Activated T-cell treated with anti-CD3 and anti-CD28 coated beads, Interleukin-2, amount 50 U/mL, for 4 hours (primary cell): ENCODE results near the gene GATAD2A. TPM values are rescaled to one million over a fixed set of nuclear protein-coding genes. Genes with fewer than 3 reads are reported as not detected.
"Not testable (repeated sequence)": the region's sequence is repeated elsewhere in the genome, so short reads cannot be mapped to it uniquely, and the experiment has no call there.

Source experiments
- ATAC-seq, 2 donors: fragments of 200-7000 bp; cut with Tn5 transposase; one replicate each; pipeline ENCODE4 v1.10.0; 2021
- DNase-seq: peaks from one replicate; pipeline ENCODE4 v3.0.0-alpha.2; 2020
- H3K27me3 Mint-ChIP-seq: one replicate; pipeline ENCODE4 v1.8.0; 2021; ENCODE audit warnings: low read depth, mixed read lengths
- H3K36me3 Mint-ChIP-seq: one replicate; pipeline ENCODE4 v1.8.0; 2022; ENCODE audit warnings: mixed read lengths; ENCODE audit not compliant: insufficient read depth
- H3K4me1 Mint-ChIP-seq: one replicate; pipeline ENCODE4 v1.8.0; 2021; ENCODE audit warnings: low read depth, mixed read lengths
- H3K4me3 Mint-ChIP-seq: one replicate; pipeline ENCODE4 v1.8.0; 2021; ENCODE audit warnings: mild to moderate bottlenecking, moderate library complexity, mixed read lengths
- H3K9me3 Mint-ChIP-seq: one replicate; pipeline ENCODE4 v1.8.0; 2021; ENCODE audit warnings: mixed read lengths
- total RNA-seq, 3 donors: library from RNA; stranded (reverse); gene quantifications; one replicate each; pipeline ENCODE4 v1.2.1, GENCODE V29; 2021

GATAD2A gene
- 100 to 1,000 TPM; 187 to 240 (median 205) TPM for total RNA-seq

DNA sequence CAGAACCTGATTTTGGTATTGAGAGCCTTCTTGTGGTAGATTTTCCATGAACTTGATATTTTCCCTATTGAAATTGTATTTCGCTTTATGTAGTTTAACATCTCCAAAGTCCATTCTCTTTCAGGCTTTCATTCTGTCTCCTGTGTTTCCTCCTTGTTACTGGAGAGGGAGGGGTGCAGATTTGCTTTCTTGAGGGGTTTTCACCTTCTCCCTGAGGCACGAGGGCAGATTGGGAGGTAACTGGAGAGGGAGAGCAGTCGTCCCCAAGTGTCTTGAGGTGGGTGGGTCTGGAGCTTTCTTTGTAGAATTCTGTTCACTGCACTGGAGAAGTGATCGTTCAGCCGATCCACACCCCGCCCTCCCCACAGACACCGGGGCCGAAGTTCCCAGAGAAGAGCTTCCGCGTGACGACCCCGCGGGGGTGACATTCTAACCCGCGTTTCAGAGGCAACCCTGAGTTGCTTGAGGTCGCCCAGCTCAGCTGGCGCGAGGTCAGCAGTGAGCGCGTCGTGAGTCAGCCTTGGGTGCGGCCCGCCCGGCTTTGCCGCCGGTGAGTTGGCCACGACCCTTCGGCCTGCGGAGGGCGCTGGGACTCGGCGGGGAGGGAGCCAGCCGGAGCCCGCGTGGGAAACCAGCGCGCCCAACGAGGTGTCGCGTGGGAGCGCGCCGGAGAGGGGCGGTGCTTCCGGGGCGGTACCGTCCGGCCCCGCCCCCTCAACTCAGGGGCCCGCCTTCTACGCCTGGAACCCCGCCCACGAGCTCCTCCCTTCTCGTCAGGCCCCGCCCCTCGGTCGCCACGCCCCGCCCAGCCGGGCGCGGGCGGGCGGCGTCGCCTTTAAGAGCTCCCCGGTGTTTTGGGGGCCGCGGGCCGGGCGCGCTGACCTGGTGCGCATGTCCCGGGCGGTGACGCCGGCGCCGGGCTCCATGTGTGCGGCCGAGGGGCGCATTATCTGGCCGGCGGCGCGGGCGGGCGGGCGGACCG is at the start of gene GATAD2A:
Gene GATAD2A (plus strand): TSS at position 797 of the 982 bp plus-strand sequence. CDS start 59,671 bp downstream, outside the sequence.
- Mint-ChIP-seq H3K36me3 (no peaks in the 10 kb centered on the region), H3K4me1 (peaks cover 61% of the 10 kb centered on the region), H3K9me3 (no peaks in the 10 kb centered on the region), H3K4me3 (peak within 1 kb of the TSS; percentile 98), H3K27me3 (no peaks in the 10 kb centered on the region)
- DNase-seq (peak; percentile 92), ATAC-seq (peak; percentile 75 to 80)

DNA sequence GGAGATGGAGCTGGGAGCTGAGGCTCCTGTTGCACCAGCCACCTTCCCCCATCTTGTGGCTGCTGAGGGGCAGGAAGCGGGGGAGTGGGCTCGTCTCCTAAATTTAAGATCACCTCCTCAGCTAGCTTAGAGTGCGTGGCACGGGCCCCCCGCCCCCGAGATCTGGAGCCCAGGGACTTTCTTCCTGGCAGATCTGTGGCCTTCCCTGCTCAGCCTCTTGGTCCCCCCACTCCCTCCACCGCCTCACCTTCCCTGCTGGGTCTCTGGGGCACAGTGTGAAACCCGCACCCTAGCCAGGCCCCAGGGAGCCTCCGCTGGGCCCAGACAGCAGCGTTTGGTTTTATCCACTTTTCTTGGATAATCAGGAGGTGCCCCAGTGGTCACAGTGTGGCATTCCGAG is 49.0 kb upstream of the GATAD2A start:
- ATAC-seq (no peak), DNase-seq (no peak)
- peaks cover 12% of the 10 kb centered on the region for H3K36me3 Mint-ChIP-seq
- H3K9me3 Mint-ChIP-seq: no peaks in the 10 kb centered on the region
- H3K4me3 Mint-ChIP-seq: no peak overlapping the region
- peaks cover 21% of the 10 kb centered on the region for H3K4me1 Mint-ChIP-seq
- H3K27me3 Mint-ChIP-seq: no peaks in the 10 kb centered on the region

DNA sequence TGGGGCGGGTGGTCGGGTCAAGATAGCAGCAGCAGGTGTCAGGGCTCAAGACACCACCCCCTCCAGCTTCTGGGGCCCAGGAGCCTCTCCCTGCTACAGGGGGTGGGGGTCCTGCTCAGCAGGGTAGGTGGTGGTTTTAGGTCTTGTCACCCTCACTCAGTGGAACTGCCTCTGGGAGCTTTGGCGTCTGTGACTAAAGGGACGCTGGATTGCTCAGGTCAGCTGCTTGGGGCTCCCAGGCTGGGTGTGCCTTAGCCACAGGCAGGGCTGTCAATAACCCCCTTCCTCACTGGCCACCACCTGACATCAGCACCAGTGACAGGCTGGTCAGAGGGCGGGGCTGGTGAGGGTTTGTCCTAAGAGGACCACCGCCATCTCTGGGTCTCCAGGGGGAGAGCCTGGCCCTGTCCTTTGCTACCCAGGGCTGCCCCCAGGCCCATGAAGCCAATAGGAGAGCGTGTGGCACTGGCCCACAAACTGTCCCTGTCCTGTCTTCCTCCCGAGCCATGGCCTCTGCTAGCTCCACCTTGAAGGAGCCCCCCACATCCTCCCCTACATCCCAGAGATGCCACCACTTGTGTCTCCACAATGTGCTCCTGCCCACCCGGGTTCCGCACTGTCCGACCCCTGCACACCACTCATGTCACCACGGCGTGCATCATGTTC is 48.4 kb upstream of the GATAD2A start:
- ATAC-seq (no peak), DNase-seq (no peak)
- Mint-ChIP-seq H3K4me1 (peaks cover 23% of the 10 kb centered on the region), H3K9me3 (no peaks in the 10 kb centered on the region), H3K4me3 (no peak overlapping the region), H3K36me3 (peaks cover 10% of the 10 kb centered on the region), H3K27me3 (no peaks in the 10 kb centered on the region)

- Mint-ChIP-seq H3K9me3 (no peaks in the 10 kb centered on the region), H3K4me3 (peak overlapping the region; percentile 8), H3K27me3 (no peaks in the 10 kb centered on the region), H3K36me3 (peaks cover 5% of the 10 kb centered on the region), H3K4me1 (peaks cover 35% of the 10 kb centered on the region)
- DNase-seq (peak; percentile 58), ATAC-seq (peak; percentile 81 to 85)
Observed at GRCh38 chr19:19361075-19361594, 44.3 kb upstream of the GATAD2A start.

DNA sequence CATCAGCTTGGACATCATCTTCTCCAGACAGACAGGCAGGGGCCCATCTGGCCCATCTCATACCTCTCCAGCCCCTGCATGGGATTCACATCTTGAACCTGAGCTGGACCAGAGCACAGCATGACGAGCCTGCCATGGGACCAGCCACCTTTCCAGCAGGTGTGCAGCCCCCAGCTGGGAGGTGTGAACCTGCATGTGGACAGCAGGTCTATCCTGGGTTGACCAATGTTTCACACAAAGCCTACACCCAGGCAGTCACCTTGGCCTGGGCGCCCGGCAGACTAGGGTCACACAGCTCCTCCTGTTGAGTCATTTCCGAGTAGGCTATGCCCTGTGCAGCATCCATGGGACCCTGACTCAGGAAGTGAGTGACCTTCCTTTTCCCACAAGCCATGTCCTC is 43.4 kb upstream of the GATAD2A start:
- no peak overlapping the region for H3K4me3 Mint-ChIP-seq
- no peak for ATAC-seq

GRCh38 chr19:19366434-19367396 is 38.8 kb upstream of the GATAD2A start:
- no peak overlapping the region for H3K4me3 Mint-ChIP-seq
- peak; percentile 66 for DNase-seq
- no peaks in the 10 kb centered on the region for H3K36me3 Mint-ChIP-seq
- no peaks in the 10 kb centered on the region for H3K9me3 Mint-ChIP-seq
- H3K27me3 Mint-ChIP-seq: no peaks in the 10 kb centered on the region
- peak; percentile 92 to 94 for ATAC-seq
- H3K4me1 Mint-ChIP-seq: peaks cover 19% of the 10 kb centered on the region

More for the DNA sequence above, 43.4 kb upstream of the GATAD2A start:
- Mint-ChIP-seq H3K27me3 (no peaks in the 10 kb centered on the region), H3K9me3 (no peaks in the 10 kb centered on the region), H3K36me3 (peaks cover 5% of the 10 kb centered on the region), H3K4me1 (peaks cover 40% of the 10 kb centered on the region)
- no peak for DNase-seq

DNA sequence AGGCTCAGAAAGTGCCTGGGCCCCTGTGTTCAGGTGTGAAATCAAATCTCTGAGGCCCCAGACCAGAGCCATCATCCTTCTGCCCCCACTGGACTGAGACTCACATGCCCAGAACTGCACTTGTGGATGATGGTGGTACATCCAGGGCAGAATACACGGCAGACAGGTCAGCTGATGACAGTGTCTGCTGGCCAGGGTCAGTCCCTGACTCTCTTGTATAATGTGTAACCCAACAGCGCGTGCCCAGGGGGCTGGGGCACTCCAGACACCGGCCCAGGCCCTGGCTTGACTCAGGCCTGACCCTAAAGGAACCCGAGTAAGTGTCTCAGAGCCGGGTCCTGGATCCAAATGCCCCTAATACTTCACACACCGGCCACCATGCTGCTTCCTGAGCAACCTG is 37.4 kb upstream of the GATAD2A start:
- peaks cover 20% of the 10 kb centered on the region for H3K4me1 Mint-ChIP-seq
- no peaks in the 10 kb centered on the region for H3K36me3 Mint-ChIP-seq
- no peak for DNase-seq
- no peaks in the 10 kb centered on the region for H3K27me3 Mint-ChIP-seq
- no peaks in the 10 kb centered on the region for H3K9me3 Mint-ChIP-seq
- ATAC-seq: no peak
- H3K4me3 Mint-ChIP-seq: no peak overlapping the region

DNA sequence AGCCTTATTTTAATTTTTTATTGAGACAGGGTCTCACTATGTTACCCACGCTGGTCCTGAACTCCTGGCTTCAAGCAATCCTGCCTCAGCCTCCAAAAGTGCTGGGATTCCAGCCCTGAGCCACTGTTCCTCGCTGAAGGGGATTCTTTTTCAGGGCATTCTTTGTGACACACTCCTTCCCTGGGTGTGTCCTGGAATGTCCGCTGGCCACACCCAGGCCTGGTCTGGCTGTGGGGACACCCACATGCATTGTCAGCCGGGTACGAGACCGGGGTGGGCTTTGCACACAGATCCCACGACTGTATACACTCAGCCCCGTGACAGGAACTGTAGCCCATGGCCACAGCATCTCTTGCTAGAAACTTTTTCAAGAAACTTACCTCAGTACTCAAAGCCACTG is 34.4 kb upstream of the GATAD2A start:
- Mint-ChIP-seq H3K9me3 (no peaks in the 10 kb centered on the region), H3K4me1 (peaks cover 11% of the 10 kb centered on the region), H3K27me3 (no peaks in the 10 kb centered on the region), H3K36me3 (no peaks in the 10 kb centered on the region), H3K4me3 (no peak overlapping the region)
- DNase-seq: no peak
- ATAC-seq: no peak

DNA sequence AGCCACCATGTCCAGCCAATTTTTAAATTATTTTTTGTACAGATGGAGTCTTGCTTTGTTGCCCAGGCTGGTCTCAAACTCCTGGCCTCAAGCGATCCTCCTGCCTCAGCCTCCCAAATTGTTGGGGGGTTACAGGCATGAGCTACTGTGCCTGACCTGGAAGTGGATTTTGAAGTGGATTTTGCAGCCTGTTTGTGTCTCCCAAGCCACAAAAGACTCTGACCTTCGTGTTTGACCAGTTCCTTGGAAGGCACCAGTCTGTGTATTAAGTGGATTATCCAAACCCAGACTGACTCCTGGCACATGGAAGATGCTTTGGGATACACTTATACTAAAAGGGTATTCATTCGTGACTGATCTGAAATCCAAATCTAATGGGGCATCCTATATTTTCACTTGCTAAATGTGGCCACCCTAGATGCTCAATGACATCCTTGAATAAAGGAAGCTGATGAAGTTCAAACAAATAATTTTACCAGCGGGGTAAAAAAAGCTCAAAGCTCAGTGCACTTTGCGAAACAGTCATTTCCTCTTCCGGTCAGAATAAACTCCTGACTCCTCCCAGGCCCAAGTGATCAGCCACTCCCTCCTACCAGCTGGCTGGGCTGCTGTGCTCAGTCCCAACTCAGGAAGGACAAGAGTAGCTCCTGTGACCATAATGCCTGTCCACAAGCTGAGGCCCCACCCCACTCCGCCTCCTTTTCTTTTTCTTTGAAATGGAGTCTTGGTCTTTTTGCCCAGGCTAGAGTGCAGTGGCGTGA is 32.6 kb upstream of the GATAD2A start:
- H3K27me3 Mint-ChIP-seq: no peaks in the 10 kb centered on the region
- no peak for DNase-seq
- peak overlapping the region; percentile 61 for H3K4me3 Mint-ChIP-seq
- peaks cover 7% of the 10 kb centered on the region for H3K4me1 Mint-ChIP-seq
- no peaks in the 10 kb centered on the region for H3K36me3 Mint-ChIP-seq
- H3K9me3 Mint-ChIP-seq: no peaks in the 10 kb centered on the region
- ATAC-seq: peak; percentile 77 to 90

- no peaks in the 10 kb centered on the region for H3K36me3 Mint-ChIP-seq
- ATAC-seq (no peak), DNase-seq (no peak)
- no peak overlapping the region for H3K4me3 Mint-ChIP-seq
- no peaks in the 10 kb centered on the region for H3K9me3 Mint-ChIP-seq
- H3K4me1 Mint-ChIP-seq: no peaks in the 10 kb centered on the region
- no peaks in the 10 kb centered on the region for H3K27me3 Mint-ChIP-seq
Observed at GRCh38 chr19:19379527-19379926, 25.9 kb upstream of the GATAD2A start.

DNA sequence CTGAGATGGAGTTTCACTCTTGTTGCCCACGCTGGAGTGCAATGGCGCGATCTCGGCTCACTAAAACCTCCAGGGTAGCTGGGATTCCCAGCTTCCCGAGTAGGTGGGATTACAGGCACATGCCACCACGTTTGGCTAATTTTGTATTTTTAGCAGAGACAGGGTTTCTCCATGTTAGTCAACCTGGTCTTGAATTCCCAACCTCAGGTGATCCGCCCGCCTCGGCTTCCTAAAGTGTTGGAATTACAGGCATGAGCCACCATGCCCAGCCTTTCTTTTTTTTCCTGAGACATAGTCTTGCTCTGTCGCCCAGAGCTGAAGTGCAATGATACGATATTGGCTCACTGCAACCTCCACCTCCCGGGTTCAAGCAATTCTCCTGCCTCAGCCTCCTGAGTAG is 25.2 kb upstream of the GATAD2A start:
- H3K4me1 Mint-ChIP-seq, ATAC-seq, H3K27me3 Mint-ChIP-seq, H3K9me3 Mint-ChIP-seq, H3K4me3 Mint-ChIP-seq, H3K36me3 Mint-ChIP-seq, DNase-seq: not testable (repeated sequence)

- no peak overlapping the region for H3K4me3 Mint-ChIP-seq
- H3K36me3 Mint-ChIP-seq: no peaks in the 10 kb centered on the region
- ATAC-seq (no peak), DNase-seq (no peak)
- no peaks in the 10 kb centered on the region for H3K9me3 Mint-ChIP-seq
- no peaks in the 10 kb centered on the region for H3K27me3 Mint-ChIP-seq
- H3K4me1 Mint-ChIP-seq: no peaks in the 10 kb centered on the region
Observed at GRCh38 chr19:19381007-19381926, 24.2 kb upstream of the GATAD2A start.
